ENCODE measurements around the gene PLEKHA8. TPM values are rescaled to one million over a fixed set of nuclear protein-coding genes. Genes with fewer than 3 reads are reported as not detected.

Gene PLEKHA8
- total and polyA plus RNA-seq, 2 experiments from 2014 or later: 16.8 to 25.9 TPM

DNA sequence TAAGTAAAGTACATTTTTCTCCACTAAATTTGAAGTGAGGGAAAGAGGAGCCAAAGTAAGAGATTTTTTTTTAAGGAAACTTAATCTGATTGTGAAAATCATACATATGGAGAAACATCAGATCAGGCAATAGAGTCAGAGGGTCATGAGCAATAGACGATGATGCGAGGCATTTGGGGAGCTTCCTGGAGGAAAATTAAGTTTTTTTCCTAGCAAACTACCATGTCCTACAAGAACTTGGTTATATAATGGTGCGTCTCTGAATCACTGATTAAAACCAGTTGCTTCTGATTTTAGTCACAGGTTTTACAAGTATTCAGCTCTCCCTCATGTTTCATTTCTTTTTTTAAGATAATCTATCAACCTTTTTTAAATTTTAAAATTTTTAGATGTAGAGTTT is 54.5 kb downstream of the PLEKHA8 start:
- TF ChIP-seq CTCF (IDR thresholded peaks at IDR 0.05; ENCODE audit: low read depth, low read length): no peak
- Histone ChIP-seq H3K9me3 (ENCODE audit: low read depth) (no peaks in the 10 kb centered on the region), H3K4me3 (no peak overlapping the region), H3K4me1 (ENCODE audit: low read depth) (no peaks in the 10 kb centered on the region), H3K27ac (no peak overlapping the region), H3K36me3 (peaks cover 6% of the 10 kb centered on the region), H3K27me3 (no peaks in the 10 kb centered on the region)
- no peak for DNase-seq (ENCODE audit: low read depth in 1 of 2, low spot score in 1 of 2)

DNA sequence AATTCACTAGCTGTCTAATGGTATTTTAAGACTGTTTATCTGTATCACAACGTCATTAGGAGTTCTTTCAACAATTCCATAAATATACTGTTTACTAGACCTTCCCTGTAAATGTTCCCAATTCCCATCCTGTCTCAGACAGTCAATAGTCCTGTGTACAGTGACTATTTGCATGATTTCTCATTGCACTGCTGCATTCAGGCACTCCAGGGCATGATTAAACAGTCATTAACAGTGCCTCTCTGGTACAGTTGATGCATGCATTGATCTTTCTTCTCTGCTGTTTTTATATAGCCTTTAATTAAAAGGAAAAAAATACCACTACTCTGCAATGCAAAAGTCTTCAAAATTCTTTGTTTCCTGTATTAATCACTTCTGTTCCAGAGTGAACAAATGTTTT is 55.1 kb downstream of the PLEKHA8 start:
- H3K9me3 ChIP-seq (ENCODE audit: low read depth): no peaks in the 10 kb centered on the region
- H3K4me1 ChIP-seq (ENCODE audit: low read depth): no peaks in the 10 kb centered on the region
- no peak overlapping the region for H3K4me3 ChIP-seq
- no peak overlapping the region for H3K27ac ChIP-seq
- TF ChIP-seq CTCF (IDR thresholded peaks at IDR 0.05; ENCODE audit: low read depth, low read length): no peak
- no peaks in the 10 kb centered on the region for H3K27me3 ChIP-seq
- no peak for DNase-seq (ENCODE audit: low read depth in 1 of 2, low spot score in 1 of 2)
- peaks cover 6% of the 10 kb centered on the region for H3K36me3 ChIP-seq

DNA sequence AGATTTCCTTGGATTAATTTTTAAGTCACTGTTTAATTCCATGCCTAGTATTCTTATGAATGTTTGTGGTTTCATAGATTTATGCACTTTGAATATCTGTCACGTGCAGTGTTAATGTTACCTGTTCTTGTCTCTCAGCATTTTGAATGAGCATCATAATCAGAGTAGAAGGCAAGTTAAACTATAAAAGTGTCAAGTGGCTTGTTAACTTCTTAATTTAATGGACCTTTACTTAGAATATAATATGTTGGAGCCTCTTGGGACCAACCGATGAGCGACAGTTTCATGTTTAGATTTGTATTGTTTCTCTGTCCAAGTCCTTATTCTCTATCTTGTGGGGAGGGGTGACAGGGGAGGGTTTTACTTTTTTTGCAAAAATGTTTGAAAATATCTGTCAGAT is 56.0 kb downstream of the PLEKHA8 start:
- TF ChIP-seq CTCF (IDR thresholded peaks at IDR 0.05; ENCODE audit: low read depth, low read length): no peak
- no peak overlapping the region for H3K27ac ChIP-seq
- no peaks in the 10 kb centered on the region for H3K4me1 ChIP-seq (ENCODE audit: low read depth)
- no peaks in the 10 kb centered on the region for H3K36me3 ChIP-seq
- H3K9me3 ChIP-seq (ENCODE audit: low read depth): no peaks in the 10 kb centered on the region
- no peaks in the 10 kb centered on the region for H3K27me3 ChIP-seq
- H3K4me3 ChIP-seq: no peak overlapping the region
- DNase-seq (ENCODE audit: low read depth in 1 of 2, low spot score in 1 of 2): no peak

DNA sequence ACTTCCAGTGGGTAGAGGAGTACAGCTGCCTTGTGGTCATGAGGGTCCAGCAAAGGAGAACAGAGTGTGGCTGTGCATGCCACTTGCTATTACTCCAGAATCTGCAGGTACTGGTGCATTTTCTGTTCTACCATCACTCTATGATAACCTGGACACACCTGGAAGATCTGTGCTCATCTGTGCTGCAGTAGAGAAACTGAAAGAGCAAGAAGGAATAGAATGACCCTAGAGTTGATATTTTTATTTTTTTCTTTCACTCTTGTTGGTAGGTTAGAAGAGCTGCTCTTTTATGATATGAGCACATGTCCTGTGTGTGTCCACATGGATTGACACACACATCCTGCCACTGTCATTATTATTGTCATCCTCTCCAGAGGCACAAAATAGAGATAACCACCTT is 58.3 kb downstream of the PLEKHA8 start:
- H3K27me3 ChIP-seq: no peaks in the 10 kb centered on the region
- no peak for TF ChIP-seq CTCF (IDR thresholded peaks at IDR 0.05; ENCODE audit: low read depth, low read length)
- no peaks in the 10 kb centered on the region for H3K36me3 ChIP-seq
- H3K4me3 ChIP-seq: no peak overlapping the region
- no peaks in the 10 kb centered on the region for H3K9me3 ChIP-seq (ENCODE audit: low read depth)
- H3K27ac ChIP-seq: no peak overlapping the region
- no peaks in the 10 kb centered on the region for H3K4me1 ChIP-seq (ENCODE audit: low read depth)
- no peak for DNase-seq (ENCODE audit: low read depth in 1 of 2, low spot score in 1 of 2)

DNA sequence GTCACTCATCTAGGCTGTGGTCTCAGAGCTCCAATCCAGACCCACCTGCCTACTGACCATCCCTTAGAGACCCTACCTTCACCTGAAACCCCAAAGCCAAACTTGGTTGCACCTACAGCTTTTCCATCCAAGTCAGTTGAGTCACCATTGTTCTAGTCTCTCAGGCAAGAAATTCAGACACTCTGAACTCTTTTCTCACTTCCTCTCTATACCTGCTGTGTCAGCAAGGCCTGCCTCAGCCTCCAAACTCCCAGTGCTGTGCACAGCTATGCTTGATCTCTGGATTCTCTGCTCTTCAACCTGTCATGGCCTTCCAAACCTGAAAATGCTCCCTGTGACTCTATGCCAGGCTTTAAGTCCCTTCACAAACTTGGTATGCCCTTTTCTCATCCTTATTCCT is 59.2 kb downstream of the PLEKHA8 start:
- H3K4me3 ChIP-seq: no peak overlapping the region
- H3K36me3 ChIP-seq: no peaks in the 10 kb centered on the region
- TF ChIP-seq CTCF (IDR thresholded peaks at IDR 0.05; ENCODE audit: low read depth, low read length): no peak
- DNase-seq (ENCODE audit: low read depth in 1 of 2, low spot score in 1 of 2): no peak
- no peaks in the 10 kb centered on the region for H3K9me3 ChIP-seq (ENCODE audit: low read depth)
- no peak overlapping the region for H3K27ac ChIP-seq
- H3K27me3 ChIP-seq: no peaks in the 10 kb centered on the region
- H3K4me1 ChIP-seq (ENCODE audit: low read depth): no peaks in the 10 kb centered on the region

DNA sequence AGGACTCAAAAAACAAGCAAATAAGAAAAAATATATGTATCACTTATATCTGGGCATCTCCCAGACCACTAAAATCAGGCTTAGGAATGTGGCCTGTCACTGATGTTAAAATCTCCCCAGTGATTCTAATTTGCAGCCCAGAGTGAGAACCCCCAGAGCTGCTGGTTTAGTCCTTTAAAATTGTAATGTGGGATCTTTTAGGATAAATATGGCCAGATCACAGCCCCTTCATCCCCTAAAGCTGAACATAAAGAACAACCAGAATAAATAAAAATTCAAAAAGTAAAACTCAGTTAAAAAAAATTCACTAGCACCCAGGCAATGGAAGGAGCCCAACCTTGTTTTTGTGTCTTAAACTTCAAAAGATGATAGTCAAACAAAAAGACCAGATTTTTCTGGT is 60.1 kb downstream of the PLEKHA8 start:
- H3K9me3 ChIP-seq (ENCODE audit: low read depth): no peaks in the 10 kb centered on the region
- no peaks in the 10 kb centered on the region for H3K27me3 ChIP-seq
- no peaks in the 10 kb centered on the region for H3K4me1 ChIP-seq (ENCODE audit: low read depth)
- no peak for DNase-seq (ENCODE audit: low read depth in 1 of 2, low spot score in 1 of 2)
- H3K4me3 ChIP-seq: no peak overlapping the region
- no peak for TF ChIP-seq CTCF (IDR thresholded peaks at IDR 0.05; ENCODE audit: low read depth, low read length)
- no peak overlapping the region for H3K27ac ChIP-seq
- H3K36me3 ChIP-seq: no peaks in the 10 kb centered on the region

Data from cardiac muscle cell (in vitro differentiated cells and primary cell).